GM10266 (cell line): ENCODE measurements around the gene RNASE2.

Experiments
- DNase-seq: peaks from one replicate; pipeline ENCODE4 v3.0.0; 2012; ENCODE audit errors: extremely low spot score
- CTCF ChIP-seq: IDR thresholded peaks from 2 replicates; pipeline ENCODE4 v1.5.1; 2012; ENCODE audit warnings: mild to moderate bottlenecking, low read depth; ENCODE audit not compliant: control insufficient read depth, insufficient read depth; ENCODE audit errors: missing control alignments

RNASE2 gene

GRCh38 chr14:21001218-21001617 is 45.9 kb downstream of the RNASE2 start:
- TF ChIP-seq CTCF = no peak
- DNase-seq = no peak

- no peak for DNase-seq
- TF ChIP-seq CTCF = no peak
Observed at GRCh38 chr14:21003788-21004346, 48.6 kb downstream of the RNASE2 start.
